ENCODE results near the gene ATP6V1B1. TPM values are rescaled to one million over a fixed set of nuclear protein-coding genes. Genes with fewer than 3 reads are reported as not detected.

ATP6V1B1 gene
- total and polyA plus RNA-seq, 2 of the 13 experiments (the other 11 are each of a cell fraction or from before 2014, with no cell fraction given), result 0.58 to 1.6 TPM

DNA sequence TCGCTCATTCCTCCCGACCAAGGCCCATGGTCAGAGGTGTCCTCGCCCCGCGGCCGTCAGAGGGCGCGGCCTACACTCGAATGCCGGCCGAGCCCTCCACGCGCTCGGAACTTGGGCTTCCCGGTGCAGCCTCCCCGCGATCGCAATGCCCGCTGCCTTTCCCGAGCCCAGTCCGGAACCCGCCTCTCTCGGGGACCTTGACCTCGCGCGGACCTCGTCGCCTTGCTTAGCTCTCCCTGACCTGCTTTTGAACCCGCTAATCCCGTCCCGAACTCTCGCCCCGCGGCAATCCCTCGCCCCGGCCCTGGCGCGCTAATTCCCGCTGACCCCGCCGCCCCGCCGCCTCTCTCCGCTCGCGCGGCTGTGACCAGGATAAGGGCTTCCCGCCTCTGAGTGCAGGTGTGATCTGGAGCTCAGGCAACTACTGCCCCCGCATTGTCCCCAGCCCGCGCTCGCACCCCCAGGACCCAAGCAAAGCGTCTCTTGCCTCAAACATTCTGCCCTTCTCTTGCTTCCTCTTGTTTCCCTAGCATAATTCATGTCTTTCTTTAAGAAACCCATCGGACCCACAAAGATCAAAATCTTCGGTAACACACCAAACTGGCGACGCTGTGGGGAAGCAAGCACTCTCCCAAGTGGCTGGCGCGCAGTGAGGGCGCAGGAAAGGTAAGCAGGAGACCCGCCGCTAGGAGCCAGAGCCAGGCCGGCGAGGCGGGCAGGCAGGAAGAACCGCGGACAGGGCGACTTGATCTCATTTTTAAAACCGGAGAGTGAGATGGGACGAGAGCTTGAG is 46.6 kb upstream of the ATP6V1B1 start (continued):
- TF ChIP-seq ZNF576 (CRISPR knock-in tag; IDR thresholded peaks at IDR 0.05) (no peak), ZNF570 (CRISPR knock-in tag; IDR thresholded peaks at IDR 0.05; ENCODE audit: borderline replicate concordance) (no peak), ZNF3 (CRISPR knock-in tag; IDR thresholded peaks at IDR 0.05) (no peak), HNRNPH1 (optimal IDR thresholded peaks at IDR 0.05; ENCODE audit: low read depth, low read length) (no peak), MBNL3 (CRISPR knock-in tag; conservative IDR thresholded peaks at IDR 0.05) (no peak), PAX8 (CRISPR knock-in tag; IDR thresholded peaks at IDR 0.05; ENCODE audit: borderline replicate concordance) (no peak), NCOA1 (CRISPR knock-in tag; IDR thresholded peaks at IDR 0.05) (no peak), EZH2 (conservative IDR thresholded peaks at IDR 0.05; ENCODE audit: low read depth, low read length) (no peak), ZNF841 (CRISPR knock-in tag; IDR thresholded peaks at IDR 0.05; ENCODE audit: borderline replicate concordance) (no peak), GATA4 (IDR thresholded peaks at IDR 0.05; ENCODE audit: borderline replicate concordance, low read depth) (no peak), PHB2 (IDR thresholded peaks at IDR 0.05; ENCODE audit: partially characterized antibody) (no peak)
- TF ChIP-seq, protein P1, sequence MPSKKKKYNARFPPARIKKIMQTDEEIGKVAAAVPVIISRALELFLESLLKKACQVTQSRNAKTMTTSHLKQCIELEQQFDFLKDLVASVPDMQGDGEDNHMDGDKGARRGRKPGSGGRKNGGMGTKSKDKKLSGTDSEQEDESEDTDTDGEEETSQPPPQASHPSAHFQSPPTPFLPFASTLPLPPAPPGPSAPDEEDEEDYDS (CRISPR knock-in tag; IDR thresholded peaks at IDR 0.05), result no peak

DNA sequence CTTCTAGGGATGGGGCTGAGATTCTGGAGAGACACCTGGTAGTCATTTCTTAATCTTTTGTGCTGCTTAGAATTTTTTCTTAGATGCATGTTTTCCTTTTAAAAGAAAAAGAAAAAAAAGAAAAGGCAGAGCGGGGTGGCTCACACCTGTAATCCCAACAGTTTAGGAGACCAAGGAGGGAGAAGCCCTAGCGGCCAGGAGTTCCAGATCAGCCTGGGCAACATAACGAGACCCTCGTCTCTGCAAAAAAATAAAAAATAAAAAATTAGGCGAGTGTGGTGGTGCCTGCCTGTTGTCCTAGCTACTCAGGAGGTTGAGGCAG is 46.0 kb upstream of the ATP6V1B1 start:
- no peak for DNase-seq (ENCODE audit: low spot score)
- no peak overlapping the region for H3K4me2 ChIP-seq (ENCODE audit: low read depth, low read length)
- in situ Hi-C loops (cut with HindIII; ENCODE audit: extremely low pct_ligation_motif_present, low pct_unique_long_range_greater_than_20kb), result no loop called here
- H3K27ac ChIP-seq (ENCODE audit: extremely low read length, insufficient read depth, low read length), result no peak overlapping the region
- no peak for FAIRE-seq
- no TSS peak for BruUV-seq (replicated peaks)
- no peak overlapping the region for H3K9ac ChIP-seq (ENCODE audit: insufficient read depth, low read depth, low read length)
- ChIA-PET POLR2A (no interaction called here), CTCF (ENCODE audit: low intra/inter-chr PET ratio, low total read pairs) (no interaction called here)
- no peak for ATAC-seq
- H3K9me3 ChIP-seq (ENCODE audit: low read length), result no peaks in the 10 kb centered on the region
- no peaks in the 10 kb centered on the region for H3K36me3 ChIP-seq (replicated peaks in 1 of 2; ENCODE audit: control insufficient read depth in 1 of 2, insufficient read depth in 2 of 2, low read length in 2 of 2)
- H4K20me1 ChIP-seq (ENCODE audit: insufficient read depth, low read length), result no peaks in the 10 kb centered on the region
- WGBS (ENCODE audit: low lambda C conversion rate), result 65% methylated on average over 5 of the region's 5 CpGs
- H3K4me3 ChIP-seq (replicated peaks in 1 of 3; ENCODE audit: insufficient read depth in 1 of 3, low read depth in 2 of 3, low read length in 3 of 3), result no peak overlapping the region
- intact Hi-C loops (cut with micrococcal nuclease; ENCODE audit: unreplicated experiment), result no loop called here
- no peaks in the 10 kb centered on the region for H3K79me2 ChIP-seq (ENCODE audit: insufficient read depth, low read length)
- peaks cover 37% of the 10 kb centered on the region for H3K4me1 ChIP-seq (ENCODE audit: insufficient read depth, low read length)
- H3K27me3 ChIP-seq (ENCODE audit: control insufficient read depth in 1 of 2, insufficient read depth in 2 of 2, low read length in 2 of 2), result peaks cover 4 to 39% of the 10 kb centered on the region in 2 experiments; a peak in 4 of 5 replicates
- no peak overlapping the region for H2AFZ ChIP-seq (ENCODE audit: low read length)
- TF ChIP-seq ZNF280D (CRISPR knock-in tag; IDR thresholded peaks at IDR 0.05) (no peak), CHD2 (IDR thresholded peaks at IDR 0.05; ENCODE audit: low read depth, low read length) (no peak), RXRA (CRISPR knock-in tag; IDR thresholded peaks at IDR 0.05) (no peak), ZSCAN29 (CRISPR knock-in tag; conservative IDR thresholded peaks at IDR 0.05) (no peak), REL (CRISPR knock-in tag; conservative IDR thresholded peaks at IDR 0.05) (no peak), FOXC1 (CRISPR knock-in tag; IDR thresholded peaks at IDR 0.05; ENCODE audit: borderline replicate concordance) (no peak), AGO1 (IDR thresholded peaks at IDR 0.05; ENCODE audit: low read depth, low read length, poor library complexity, severe bottlenecking) (no peak), CREB1 (IDR thresholded peaks at IDR 0.05) (no peak), CREB1 (CRISPR knock-in tag; IDR thresholded peaks at IDR 0.05) (no peak)
- TF ChIP-seq, protein P2, sequence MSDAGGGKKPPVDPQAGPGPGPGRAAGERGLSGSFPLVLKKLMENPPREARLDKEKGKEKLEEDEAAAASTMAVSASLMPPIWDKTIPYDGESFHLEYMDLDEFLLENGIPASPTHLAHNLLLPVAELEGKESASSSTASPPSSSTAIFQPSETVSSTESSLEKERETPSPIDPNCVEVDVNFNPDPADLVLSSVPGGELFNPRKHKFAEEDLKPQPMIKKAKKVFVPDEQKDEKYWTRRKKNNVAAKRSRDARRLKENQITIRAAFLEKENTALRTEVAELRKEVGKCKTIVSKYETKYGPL (CRISPR knock-in tag; IDR thresholded peaks at IDR 0.05), result no peak

Data from HepG2 (cell line).